Measurements from ENCODE around the gene OXNAD1.
A peak's percentile ranks its signal among the peaks of the same experiment; 100 is the strongest.
"Not testable (repeated sequence)": the region's sequence is repeated elsewhere in the genome, so short reads cannot be mapped to it uniquely, and the experiment has no call there.

OXNAD1 gene

GRCh38 chr3:16302082-16302631 lies 37.1 kb downstream of the OXNAD1 start:
- DNase-seq (ENCODE audit: low spot score) (no peak), FAIRE-seq (no peak)

DNA sequence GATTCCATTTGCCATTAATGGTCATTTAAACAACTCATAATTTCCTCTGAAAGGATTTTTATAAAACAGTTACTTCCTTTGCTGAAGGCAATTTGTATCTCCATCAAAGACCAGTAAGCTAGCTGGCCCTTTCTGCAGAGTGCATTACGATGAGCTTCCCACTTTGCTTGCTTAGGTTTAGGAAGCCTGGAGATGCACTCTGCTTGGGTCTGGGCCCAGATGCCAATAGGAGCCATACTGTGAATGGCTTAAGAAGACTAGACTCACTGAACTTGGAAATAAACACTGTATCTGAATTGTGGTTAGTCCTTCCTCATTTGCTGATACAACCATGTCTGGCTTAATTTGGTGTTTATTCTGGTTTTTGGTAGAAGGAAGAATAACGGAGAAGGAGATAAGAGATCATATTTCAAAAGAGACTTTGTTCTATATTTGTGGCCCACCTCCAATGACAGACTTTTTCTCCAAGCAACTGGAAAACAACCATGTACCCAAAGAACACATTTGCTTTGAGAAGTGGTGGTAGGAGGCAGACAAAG lies 38.1 kb downstream of the OXNAD1 start:
- DNase-seq (ENCODE audit: low spot score), result no peak
- FAIRE-seq, result no peak

DNA sequence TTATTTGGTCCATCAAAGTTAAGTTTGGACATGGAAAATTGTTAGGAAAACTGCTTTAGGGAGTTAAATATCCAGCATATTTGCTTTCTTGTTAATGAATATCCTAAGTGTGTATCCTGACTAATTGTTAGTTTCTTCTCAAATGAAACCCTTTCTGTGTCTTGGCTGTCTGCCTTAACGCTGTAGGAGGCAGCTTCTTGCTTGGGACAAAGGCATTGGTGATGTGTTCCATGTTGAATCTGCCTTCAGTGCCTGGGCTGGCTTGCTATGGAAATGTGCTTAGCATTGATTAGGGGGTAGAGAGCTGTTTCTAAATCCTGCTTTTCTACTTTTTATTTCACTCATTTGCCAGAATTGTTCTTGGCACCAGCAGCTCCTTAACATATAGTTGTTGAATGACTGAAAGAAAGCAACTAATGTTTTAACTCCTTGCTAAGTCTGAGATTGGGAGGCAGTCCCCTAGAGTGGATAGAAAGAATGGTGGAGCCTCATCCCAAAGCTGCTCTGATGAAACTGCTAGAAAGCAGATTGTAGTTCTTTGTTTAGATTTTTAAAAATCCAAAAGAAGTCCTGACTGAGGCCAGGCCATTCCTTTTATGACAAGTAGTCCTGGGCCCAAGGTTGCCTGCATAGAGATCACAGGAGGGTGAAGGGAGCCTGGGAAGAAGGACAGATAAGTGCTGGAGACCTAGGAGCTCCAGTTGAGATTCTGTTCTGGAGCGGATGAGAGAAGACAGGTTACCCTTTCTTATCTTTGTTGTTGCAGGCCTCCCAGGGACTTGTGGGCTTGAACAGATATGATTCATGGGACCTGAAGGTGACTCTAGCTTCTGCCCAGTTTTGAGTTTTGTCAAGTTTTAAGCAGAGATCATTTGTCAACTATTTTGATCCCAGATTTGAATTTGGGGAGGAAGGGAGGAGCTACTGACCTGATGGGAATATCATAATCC lies 39.3 kb downstream of the OXNAD1 start:
- no peak for DNase-seq (ENCODE audit: low spot score)
- no peak for FAIRE-seq

GRCh38 chr3:16305111-16305541 lies 40.1 kb downstream of the OXNAD1 start:
- FAIRE-seq (no peak), DNase-seq (ENCODE audit: low spot score) (no peak)

DNA sequence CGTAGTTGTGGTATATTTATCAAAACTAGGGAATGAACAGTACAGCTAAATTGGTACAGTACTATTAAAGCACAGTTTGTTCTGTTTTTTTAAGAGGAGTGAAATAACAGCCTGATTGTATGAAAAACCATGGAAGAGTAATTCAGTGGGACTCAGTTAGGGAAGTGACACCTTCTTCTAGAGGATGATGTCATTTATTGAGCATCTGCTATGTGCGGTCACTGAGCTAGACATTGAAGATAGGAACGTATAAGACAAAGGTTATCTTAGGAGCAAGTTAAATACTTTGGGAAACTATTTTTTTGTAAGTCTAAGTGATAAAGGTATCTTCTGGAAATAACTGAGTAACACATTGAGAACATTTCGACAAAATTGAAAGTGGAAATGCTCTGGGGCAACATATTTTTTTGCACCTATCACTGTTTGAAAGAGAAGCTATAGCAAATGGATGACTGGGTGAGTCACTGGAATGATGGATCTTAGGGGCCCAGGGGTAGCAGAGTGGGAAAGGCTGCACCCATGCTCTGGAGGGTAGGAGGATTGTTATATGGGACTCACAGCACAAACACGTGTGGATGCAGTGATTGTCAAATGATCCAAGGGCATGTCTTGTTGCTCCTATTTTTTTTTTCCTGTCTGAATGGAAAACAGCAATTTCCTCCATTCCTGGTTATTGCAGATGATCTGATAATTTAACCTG lies 43.0 kb downstream of the OXNAD1 start:
- DNase-seq (ENCODE audit: low spot score) (no peak), FAIRE-seq (no peak)

GRCh38 chr3:16308727-16309126 lies 43.7 kb downstream of the OXNAD1 start:
- DNase-seq (ENCODE audit: low spot score) (no peak), FAIRE-seq (no peak)

GRCh38 chr3:16309558-16309957 lies 44.5 kb downstream of the OXNAD1 start:
- peak; percentile 29 for FAIRE-seq
- DNase-seq (ENCODE audit: low spot score), result peak; percentile 31

GRCh38 chr3:16310486-16310885 lies 45.5 kb downstream of the OXNAD1 start:
- not testable (repeated sequence) for DNase-seq (ENCODE audit: low spot score); FAIRE-seq

DNA sequence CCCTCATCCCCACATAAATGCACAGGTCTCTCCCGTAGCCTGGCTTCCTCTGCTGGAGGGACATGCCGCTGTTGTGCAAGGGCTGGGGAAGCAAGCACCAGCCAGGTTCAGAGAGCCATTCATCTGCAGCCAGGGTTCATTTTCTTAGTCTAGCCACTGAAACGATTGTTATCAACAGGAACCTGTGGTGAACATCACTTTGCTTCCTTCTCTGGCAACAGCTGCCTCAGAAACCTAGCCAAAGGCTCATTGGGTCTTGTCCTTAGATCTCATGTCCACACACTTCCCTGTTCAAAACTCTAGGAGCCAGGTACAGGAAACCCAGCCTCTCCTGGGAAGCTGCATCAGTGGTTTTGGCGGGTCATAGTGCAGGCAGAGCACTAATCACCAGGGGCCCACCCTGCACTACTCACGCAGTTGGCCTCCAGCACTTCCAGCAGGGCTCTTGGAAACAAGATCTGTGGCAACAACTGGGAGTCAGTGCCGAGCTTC lies 47.0 kb downstream of the OXNAD1 start:
- DNase-seq (ENCODE audit: low spot score) (no peak), FAIRE-seq (no peak)

DNA sequence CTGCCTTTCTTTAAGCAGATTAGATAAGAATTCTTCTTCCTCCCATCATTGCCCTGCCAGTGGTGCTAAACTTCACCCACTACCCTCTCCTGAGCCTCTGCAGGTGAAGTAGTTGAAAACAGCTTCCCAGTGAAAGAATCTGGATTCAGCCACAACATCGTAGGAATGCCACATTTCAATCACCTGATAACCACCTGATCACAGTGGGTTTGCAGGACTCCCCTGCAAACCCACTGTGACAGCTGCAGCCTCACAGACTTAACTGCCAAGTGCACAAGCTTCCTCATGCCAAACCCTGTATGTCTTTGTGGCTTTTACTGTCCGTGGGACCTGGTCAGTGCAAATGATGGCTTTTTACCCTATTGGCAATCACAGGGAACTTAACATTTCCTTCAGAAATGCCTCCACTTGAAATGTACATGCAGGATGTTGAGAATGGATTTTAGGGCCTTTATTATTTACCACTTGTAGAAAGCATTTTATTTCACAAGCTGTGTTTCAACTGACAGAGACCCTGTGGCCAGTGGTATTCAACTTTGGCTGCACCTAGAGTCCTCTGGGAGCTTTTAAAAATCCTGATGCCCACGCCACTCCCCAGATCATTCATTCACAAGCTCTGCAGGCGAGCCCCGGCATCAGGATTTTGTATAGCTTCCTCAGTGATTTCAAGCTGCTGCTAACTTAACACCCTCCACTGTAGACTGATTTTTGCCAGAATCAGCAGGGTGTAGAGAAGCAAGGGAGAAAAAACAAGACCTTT lies 49.1 kb downstream of the OXNAD1 start:
- FAIRE-seq (no peak), DNase-seq (ENCODE audit: low spot score) (no peak)

GRCh38 chr3:16315623-16316022 lies 50.6 kb downstream of the OXNAD1 start:
- no peak for FAIRE-seq
- no peak for DNase-seq (ENCODE audit: low spot score)

- no peak for DNase-seq (ENCODE audit: low spot score)
- FAIRE-seq, result no peak
Measured at GRCh38 chr3:16316396-16316795, 51.4 kb downstream of the OXNAD1 start.

DNA sequence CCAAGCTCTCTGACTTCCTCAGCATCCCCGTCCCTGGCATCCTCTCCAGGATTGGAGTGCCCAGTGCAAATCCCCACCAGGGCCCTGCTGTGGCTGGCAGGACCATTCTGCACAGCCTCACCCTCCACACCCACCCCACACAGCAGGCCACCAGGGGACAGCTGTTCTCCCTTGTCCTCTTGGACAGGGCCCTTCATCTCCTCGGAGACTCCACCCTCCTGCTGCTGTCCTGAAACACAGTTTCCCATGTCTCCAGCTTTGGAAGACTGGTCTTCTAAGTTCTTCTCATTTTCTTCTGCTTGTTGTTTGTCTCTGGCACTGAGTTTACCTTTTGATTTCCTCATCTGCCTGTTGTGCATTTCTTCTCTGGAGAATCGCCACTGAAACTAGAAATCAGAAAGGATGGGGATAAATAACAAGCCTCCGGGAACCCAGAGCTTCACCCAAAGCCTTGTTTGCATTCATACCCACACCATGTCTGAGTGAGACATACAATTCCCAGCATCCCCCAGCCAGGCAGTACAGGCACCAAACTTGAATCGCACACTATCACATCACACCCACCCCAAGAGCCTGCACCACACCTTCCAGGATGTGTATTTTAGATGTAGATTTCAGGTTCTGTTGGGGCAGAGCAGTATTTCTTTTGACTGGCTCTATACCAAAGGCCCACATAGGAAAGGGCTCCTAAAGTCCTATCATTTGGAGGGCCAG lies 52.0 kb downstream of the OXNAD1 start:
- no peak for FAIRE-seq
- no peak for DNase-seq (ENCODE audit: low spot score)

DNA sequence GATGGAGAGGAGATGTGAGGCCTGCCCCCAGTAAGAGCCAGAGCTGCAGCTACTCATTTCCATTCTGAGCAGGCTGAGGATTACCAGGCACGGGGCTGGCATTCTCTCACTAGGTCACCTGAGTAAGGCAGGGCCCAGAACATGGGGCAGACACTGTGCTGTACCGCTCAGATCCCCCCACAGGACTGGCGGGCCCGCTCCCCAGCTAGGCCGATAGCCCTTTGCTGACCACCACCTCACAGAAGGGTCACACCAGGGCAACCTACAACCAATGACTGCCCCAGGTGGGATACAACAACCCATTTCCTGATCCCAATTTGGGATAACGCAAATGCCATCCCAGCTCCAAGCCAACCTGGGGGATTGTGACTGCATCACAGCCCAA lies 52.5 kb downstream of the OXNAD1 start:
- FAIRE-seq (no peak), DNase-seq (ENCODE audit: low spot score) (no peak)

- FAIRE-seq, result no peak
Measured at GRCh38 chr3:16318176-16318575, 53.2 kb downstream of the OXNAD1 start.

DNA sequence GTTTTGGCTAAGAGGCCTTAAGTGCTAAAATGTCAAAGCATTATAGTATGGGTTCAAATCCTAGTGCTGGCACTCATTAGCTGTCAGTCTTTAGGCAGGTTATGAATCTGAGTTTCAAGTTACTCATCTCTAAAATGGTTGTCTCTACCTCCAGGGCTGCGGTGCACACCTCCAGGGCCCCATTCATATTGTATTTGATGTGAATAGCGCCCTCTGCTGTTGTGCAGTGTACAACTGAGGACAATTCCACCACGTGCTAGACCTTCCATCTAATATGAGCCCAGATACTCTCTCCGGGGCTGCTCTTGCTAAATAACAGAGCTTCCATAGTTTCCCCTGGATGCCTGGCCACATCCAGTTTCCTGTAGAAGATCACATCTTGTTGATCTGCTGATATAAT lies 54.3 kb downstream of the OXNAD1 start:
- no peak for FAIRE-seq
- DNase-seq (ENCODE audit: low spot score), result no peak

More at GRCh38 chr3:16318176-16318575, 53.2 kb downstream of the OXNAD1 start:
- no peak for DNase-seq (ENCODE audit: low spot score)

GRCh38 chr3:16319723-16320122 lies 54.7 kb downstream of the OXNAD1 start:
- no peak for DNase-seq (ENCODE audit: low spot score)
- no peak for FAIRE-seq

DNA sequence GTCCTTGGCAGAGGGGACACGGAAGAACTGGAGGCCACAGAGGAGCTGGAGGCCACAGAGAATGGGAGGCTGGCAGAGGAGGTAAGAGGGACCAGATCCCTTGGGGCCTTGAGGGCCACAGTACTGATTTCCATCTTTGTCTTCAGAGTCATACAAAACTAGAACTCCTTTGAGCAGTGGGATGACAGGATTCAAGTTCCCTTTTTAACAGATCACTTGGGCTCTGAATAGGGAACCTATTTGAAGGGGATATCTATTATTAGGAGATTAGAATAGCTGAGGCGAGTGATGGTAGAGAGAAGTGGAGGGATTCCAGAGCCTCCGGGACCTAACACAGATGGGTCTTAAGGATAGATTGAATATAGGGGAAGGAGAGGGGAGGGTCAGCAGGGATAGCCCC lies 55.7 kb downstream of the OXNAD1 start:
- DNase-seq (ENCODE audit: low spot score) (no peak), FAIRE-seq (no peak)

- DNase-seq (ENCODE audit: low spot score) (no peak), FAIRE-seq (no peak)
Measured at GRCh38 chr3:16322189-16322588, 57.2 kb downstream of the OXNAD1 start.

- no peak for FAIRE-seq
Measured at GRCh38 chr3:16323737-16324136, 58.7 kb downstream of the OXNAD1 start.

More at GRCh38 chr3:16323737-16324136, 58.7 kb downstream of the OXNAD1 start:
- no peak for DNase-seq (ENCODE audit: low spot score)

Data from RCC 7860 (cell line).